NCI-H82 (cell line): Measurements from ENCODE around the gene PPP1R18.
"Not testable (repeated sequence)": the region's sequence is repeated elsewhere in the genome, so short reads cannot be mapped to it uniquely, and the experiment has no call there.

Experiments used
- DNase-seq: peaks from one replicate; lab custom pipeline; 2025; lab: John Stamatoyannopoulos, UW

PPP1R18 gene

DNA sequence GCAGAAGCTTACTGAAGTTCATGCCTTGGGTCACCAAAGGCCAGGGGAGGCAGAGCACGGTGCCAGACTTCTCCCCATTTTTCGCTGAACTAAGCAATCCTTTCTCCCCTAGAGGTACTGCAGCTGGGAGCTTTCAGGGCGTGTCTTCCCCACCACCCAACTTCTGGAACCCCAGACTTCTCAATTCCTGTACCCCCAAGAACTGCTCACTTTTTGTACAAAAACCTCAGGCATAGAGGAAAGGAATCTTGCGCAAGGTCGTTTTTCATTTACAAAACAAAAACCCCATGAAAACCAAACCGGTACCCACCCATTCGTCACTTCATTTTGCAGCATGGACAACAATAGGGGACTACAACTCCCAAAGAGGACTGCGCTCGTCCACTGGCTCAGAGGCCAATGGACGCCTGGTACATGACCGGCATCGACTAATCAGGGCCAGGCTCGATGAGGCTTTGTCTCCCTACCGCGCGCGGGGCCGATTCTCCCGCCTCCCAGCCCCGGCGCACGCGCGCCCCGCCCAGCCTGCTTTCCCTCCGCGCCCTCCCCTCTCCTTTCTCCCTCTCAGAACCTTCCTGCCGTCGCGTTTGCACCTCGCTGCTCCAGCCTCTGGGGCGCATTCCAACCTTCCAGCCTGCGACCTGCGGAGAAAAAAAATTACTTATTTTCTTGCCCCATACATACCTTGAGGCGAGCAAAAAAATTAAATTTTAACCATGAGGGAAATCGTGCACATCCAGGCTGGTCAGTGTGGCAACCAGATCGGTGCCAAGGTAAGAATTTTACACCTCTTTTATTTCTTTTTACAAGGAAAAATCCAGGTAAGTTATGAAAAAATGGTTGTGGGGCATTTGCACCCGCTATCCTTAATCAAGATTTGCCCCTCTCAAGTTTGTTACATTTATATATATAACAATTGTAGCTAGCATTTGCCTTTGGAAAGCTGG is 33.6 kb upstream of the PPP1R18 start, which contains the start of gene TUBB:
Gene TUBB, plus strand, starts transcription at position 562 of the 947 bp plus-strand sequence. Its CDS starts 155 bp downstream, at position 717.
- DNase-seq = peak; percentile 99

DNA sequence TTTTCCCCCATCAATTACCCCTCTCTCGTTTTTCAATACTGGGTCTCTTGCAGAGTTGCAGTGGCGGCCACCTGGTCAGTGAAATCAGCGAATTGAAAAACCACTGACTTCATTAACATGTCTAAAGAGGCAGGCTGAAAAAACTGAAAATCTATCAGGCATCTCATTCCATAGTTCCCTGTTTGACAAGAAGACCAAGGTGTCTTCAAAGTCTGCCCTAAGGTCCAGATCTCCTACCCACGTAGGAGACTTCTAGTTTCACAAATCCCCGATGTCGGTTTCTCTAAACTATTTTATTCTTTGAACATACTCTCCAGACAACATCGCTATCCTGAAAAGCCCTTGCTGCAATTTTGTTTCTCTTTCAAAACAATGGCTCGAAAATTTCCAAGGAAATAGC is 32.9 kb upstream of the PPP1R18 start:
- peak; percentile 60 for DNase-seq

- not testable (repeated sequence) for DNase-seq
Measured at GRCh38 chr6:30717845-30718720, 31.6 kb upstream of the PPP1R18 start.

DNA sequence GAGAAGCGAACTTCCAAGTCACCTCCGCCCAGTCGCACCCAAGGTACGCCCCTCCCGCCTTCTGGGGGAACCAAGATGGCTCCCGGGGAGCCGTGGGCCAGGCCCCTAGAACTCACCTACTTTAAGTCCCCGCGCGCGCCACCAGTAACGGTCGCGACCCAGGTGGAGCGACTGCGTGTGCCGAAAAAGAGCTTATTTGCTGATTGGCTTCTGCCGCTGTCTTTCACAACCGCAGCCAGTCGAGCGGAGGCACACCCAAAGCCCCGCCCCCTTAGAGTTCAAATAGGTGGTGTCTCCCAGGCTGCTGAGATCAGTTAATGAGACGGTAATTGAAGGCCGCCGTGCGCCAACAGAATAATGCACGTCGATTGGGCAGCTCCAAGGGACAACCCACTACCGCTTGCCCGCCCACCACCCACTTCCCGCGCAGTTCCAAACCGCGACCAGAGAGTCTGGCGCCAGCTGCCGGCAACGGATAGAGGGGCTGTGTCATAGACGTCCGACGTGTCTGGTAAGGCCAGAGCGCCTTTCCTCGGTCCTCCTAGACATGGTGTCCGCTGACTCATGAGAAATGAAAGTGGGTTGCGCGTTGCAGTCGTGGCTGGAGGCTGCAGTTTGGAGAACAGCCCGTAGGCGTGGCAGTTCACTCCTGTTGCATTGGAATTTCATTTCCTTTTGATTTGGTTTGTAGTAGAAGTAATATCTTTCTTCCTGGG is 30.8 kb upstream of the PPP1R18 start, which contains the start of gene MDC1:
Gene MDC1, minus strand, starts transcription at position 153 of the 716 bp plus-strand sequence. CDS start 2,106 bp downstream, outside the sequence.
- peak; percentile 100 for DNase-seq

GRCh38 chr6:30716879-30717128 is 30.4 kb upstream of the PPP1R18 start:
- no peak for DNase-seq

GRCh38 chr6:30714263-30714662 is 27.8 kb upstream of the PPP1R18 start:
- DNase-seq = no peak

GRCh38 chr6:30712441-30712945 is 26.0 kb upstream of the PPP1R18 start:
- DNase-seq = no peak

GRCh38 chr6:30711758-30712380 is 25.4 kb upstream of the PPP1R18 start:
- DNase-seq = no peak

DNA sequence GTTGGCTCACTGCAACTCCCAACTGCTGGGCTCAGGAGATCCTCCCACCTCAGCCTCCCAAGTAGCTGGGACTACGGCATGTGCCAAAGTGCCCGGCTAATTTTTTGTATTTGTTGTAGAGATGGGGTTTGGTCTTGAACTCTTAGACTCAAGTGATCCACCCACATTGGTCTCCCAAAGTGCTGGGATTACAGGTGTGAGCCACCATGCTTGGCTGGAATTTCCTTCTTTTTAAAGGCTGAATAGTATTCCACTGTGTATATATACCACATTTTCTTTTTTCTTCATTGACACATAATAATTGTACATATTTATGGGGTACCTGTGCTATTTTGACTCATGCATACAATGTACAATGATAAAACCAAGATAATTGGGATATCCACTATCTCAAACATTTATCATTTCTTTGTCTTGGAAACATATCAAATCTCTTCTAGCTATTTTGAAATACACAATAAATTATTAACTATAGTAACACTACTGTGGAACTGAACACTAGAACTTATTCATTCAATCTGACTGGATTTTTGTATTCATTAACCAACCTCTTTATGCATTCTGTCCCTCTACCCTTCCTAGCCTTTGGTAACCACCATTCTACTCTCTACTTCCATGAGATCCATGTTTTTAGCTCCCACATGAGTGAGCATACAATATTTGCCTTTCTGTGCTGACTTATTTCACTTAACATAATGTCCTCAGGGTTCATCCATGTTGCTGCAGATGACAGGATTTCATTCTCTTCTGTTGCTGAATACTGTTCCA is 22.8 kb upstream of the PPP1R18 start:
- no peak for DNase-seq

GRCh38 chr6:30707281-30707850 is 20.9 kb upstream of the PPP1R18 start:
- no peak for DNase-seq

GRCh38 chr6:30705620-30706019 is 19.2 kb upstream of the PPP1R18 start:
- DNase-seq = no peak

DNA sequence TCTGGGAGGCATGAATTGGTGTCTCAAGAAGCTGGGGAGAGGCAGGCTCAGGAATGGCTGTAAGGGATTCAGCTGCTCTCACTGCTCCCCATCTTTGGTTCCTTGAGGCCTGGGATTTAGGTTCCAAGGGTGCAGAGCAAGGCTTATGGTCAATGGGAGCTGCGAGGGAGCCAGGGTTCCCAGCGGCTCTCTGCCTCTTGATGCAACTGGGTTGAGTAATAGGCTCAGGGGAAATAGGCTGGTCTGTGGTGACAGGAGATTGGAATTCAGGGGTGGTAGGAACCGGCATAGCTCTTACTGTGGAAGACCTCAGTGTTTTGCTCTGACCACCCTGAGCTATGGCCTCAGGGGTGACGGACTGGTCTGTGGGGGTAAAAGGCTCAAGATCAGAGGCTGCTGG is 17.4 kb upstream of the PPP1R18 start:
- no peak for DNase-seq

DNA sequence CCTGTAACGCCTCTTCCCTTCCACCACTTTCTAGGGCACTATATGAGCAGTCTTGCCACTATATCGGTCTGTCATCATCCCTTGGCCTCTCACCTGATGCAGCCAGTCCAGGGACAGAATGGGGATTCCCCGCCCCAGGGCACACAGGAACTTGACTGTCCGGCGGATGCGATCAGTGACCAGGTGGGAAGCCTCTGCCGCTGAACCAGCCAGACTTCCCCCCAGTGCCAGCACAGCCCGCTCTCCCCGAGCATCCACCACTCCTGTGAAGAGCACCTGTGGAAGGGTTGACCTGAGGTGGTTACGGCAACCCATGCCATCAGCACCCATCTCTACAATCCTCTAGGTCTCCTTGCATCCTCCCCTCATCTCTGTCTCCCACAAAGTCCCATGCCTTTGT is 16.6 kb upstream of the PPP1R18 start:
- no peak for DNase-seq

DNA sequence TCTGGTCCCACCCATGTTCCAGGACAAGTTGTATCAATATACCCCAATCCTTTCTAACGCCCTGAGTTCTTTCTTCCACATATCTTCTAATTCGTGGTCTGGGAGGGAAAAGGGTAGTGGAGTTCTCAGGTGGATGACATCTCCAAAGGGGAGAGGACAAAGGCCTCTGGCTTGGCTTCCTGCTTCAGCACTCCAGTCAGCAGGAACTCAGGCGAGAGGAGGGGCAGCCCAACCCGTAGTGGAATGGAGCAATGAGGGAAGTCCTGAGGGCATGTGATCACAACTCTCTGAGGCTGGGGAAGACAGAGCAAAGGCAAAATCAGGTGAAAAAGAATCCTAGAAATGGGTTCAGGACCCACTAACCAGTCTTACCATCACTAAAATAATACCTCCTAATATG is 13.9 kb upstream of the PPP1R18 start:
- DNase-seq = no peak

GRCh38 chr6:30696432-30696831 is 10.0 kb upstream of the PPP1R18 start:
- no peak for DNase-seq

DNA sequence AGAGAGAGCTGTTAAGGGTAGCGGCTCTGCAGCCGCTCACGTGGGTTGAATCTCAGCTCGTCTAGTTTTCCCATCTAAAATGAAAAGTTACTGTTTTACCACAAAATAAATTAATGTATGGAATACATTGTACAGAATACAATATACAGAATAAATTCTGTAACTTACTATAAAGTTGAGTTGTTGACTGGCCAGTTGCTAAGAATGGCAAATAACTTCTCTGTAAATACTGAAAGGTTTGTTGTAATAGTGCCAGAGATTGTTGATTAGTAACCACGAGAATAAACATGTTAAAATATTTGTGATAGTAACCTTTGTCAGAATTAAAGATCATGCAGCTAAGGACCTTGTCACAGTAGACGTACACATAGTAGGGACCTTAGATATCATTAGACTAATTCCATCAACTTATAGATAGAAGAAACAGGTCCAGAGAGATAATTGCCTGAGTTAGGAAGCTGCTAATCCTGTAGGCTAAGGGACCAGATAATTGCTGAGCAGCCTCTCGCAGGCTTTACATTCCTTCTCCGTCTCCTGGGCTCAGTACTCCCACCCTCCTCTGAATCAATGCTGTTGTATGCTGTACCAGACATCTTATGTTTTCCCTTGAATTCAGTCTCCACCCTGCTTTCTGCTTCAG is 4.9 kb upstream of the PPP1R18 start:
- DNase-seq = peak; percentile 90

- DNase-seq = peak; percentile 96
Measured at GRCh38 chr6:30690403-30691207, 4.2 kb upstream of the PPP1R18 start, which contains the start of gene NRM. TSS of gene NRM (minus strand) at chr6:30690984. CDS start at chr6:30690974, 10 bp downstream.

- no peak for DNase-seq
Measured at GRCh38 chr6:30689985-30690384, 3.5 kb upstream of the PPP1R18 start.
